ENCODE measurements around the gene BTBD7.

BTBD7 gene

DNA sequence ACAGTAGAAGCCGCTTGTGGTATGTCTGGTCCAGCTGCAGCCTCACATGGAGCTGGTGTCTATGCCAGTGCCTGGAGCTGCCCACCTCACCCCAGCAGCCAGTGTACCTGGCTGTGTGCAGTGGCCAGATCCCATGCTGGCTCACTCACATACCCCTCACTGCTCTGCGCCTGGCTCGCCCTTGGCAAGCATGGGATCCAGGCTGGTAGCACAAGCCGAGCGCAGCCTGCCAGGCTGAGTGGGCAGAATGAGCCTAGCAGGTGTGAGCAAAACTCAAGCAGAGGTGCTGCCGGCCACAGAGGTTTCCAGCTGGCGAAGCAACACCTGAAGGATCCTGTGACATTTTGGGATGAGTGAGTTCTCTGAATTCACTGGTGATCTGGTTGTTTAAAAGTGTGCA, 5.0 kb upstream of the BTBD7 start:
- TF ChIP-seq, protein P1, sequence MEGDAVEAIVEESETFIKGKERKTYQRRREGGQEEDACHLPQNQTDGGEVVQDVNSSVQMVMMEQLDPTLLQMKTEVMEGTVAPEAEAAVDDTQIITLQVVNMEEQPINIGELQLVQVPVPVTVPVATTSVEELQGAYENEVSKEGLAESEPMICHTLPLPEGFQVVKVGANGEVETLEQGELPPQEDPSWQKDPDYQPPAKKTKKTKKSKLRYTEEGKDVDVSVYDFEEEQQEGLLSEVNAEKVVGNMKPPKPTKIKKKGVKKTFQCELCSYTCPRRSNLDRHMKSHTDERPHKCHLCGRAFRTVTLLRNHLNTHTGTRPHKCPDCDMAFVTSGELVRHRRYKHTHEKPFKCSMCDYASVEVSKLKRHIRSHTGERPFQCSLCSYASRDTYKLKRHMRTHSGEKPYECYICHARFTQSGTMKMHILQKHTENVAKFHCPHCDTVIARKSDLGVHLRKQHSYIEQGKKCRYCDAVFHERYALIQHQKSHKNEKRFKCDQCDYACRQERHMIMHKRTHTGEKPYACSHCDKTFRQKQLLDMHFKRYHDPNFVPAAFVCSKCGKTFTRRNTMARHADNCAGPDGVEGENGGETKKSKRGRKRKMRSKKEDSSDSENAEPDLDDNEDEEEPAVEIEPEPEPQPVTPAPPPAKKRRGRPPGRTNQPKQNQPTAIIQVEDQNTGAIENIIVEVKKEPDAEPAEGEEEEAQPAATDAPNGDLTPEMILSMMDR (IDR thresholded peaks at IDR 0.05; ENCODE audit: low read depth, low read length): no peak
- DNase-seq (ENCODE audit: extremely low read depth, low read depth): no peak

DNA sequence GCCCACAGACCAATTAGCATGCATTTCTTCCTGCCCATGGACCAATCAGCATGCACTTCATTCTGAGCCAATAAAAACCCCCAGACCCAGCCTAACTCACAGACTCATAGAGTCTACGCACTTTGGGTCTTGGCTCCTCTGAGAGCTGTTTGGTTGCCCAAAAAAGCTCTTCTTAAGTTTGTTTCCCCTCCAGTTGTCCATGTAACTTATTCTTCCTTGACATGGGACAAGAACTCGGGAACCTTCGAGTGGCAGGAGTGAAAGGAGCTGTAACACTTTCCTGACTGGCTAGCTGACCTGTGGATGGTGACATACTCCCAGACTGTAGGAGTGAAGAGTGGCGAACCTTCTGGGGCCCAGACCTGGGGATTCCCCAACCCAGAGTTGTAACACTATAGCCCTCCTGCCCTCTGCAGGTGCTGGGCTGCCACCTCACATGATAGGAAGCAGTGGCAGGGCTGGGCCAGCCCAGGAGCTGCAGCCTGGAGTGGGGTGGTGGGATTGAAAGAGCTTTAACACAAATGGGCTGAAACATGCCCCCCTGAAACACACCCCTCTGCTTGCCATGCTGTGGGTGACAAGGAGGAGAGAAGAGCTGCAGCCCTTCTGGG, 4.4 kb upstream of the BTBD7 start:
- TF ChIP-seq, protein P1 (IDR thresholded peaks at IDR 0.05; ENCODE audit: low read depth, low read length): no peak
- DNase-seq (ENCODE audit: extremely low read depth, low read depth): no peak

DNA sequence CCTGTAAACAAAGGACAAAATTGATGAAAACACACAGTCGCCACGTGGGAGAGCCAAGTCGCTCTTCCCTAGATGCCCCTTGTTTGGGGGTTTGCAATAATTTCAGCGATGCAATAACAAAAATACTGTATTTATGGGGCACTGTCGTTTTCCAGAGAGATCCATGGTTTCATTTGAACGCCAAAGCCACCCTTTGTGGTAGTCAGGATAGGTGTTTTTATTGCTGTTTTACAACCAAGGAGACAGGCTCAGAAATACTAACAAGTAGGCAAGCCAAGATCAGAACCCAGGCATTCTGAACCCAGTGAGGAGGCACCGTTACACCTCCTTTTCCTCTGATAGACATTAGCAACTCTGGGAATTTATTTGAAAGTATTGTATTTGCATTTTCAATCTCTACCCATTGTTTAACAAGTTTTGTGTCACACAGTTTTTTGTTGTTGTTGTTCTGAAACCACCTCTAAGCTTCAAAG, 831 bp upstream of the BTBD7 start:
- TF ChIP-seq, protein P1 (IDR thresholded peaks at IDR 0.05; ENCODE audit: low read depth, low read length): no peak
- DNase-seq (ENCODE audit: extremely low read depth, low read depth): no peak

DNA sequence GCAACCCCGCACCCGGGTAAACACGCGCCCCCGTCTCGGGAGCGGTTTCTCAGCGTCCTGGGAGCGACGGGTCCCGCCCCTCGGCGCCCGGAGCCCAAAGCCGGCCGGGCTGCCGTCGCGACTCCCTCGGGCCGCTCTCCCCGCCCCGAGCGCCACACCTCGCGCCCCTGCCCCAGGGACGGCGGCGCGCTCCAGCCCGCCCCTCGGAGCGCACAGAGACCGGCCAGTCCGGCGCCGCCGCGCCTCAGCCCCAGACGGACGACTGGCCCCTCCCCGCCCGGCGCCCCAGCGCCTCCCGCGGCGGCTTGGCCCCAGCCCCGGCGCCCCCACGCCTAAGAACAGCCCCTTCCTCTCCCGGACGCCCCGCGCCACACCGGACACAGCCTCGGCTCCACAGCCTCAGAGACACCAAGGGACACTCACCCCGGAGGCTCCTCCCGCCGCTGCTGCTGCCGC, 411 bp downstream of the BTBD7 start:
- no peak for DNase-seq (ENCODE audit: extremely low read depth, low read depth)
- TF ChIP-seq, protein P1 (IDR thresholded peaks at IDR 0.05; ENCODE audit: low read depth, low read length): no peak

DNA sequence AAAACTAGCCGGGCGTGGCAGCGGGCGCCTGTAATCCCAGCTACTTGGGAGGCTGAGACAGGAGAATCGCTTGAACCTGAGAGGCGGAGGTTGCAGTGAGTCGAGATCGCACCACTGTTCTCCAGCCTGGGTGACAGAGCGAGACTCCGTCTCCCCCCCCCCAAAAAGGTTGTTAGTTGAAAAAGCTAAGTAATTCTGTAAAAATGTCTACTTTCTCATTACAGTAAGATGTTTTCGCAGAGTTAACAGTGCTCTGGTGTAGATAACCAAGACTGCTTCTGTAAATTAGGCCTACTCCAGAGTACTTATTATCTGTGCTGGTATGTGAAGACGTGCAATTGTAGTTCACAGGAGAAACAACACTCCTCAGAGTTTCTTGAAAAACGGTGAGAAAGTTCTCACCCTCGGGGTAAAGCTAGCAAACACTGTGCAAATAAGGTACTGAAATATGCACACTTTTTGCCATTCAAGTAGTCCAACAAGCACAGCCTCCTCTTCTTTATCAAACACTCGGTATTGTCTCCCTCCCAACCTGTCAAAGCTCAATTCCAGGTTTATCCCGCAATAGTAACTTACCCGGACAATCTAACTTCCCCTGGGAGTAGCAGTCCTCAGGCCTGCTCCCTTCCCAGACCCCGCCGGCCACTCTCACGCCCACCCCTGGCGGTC, 974 bp downstream of the BTBD7 start:
- no peak for DNase-seq (ENCODE audit: extremely low read depth, low read depth)
- TF ChIP-seq, protein P1 (IDR thresholded peaks at IDR 0.05; ENCODE audit: low read depth, low read length): no peak

DNA sequence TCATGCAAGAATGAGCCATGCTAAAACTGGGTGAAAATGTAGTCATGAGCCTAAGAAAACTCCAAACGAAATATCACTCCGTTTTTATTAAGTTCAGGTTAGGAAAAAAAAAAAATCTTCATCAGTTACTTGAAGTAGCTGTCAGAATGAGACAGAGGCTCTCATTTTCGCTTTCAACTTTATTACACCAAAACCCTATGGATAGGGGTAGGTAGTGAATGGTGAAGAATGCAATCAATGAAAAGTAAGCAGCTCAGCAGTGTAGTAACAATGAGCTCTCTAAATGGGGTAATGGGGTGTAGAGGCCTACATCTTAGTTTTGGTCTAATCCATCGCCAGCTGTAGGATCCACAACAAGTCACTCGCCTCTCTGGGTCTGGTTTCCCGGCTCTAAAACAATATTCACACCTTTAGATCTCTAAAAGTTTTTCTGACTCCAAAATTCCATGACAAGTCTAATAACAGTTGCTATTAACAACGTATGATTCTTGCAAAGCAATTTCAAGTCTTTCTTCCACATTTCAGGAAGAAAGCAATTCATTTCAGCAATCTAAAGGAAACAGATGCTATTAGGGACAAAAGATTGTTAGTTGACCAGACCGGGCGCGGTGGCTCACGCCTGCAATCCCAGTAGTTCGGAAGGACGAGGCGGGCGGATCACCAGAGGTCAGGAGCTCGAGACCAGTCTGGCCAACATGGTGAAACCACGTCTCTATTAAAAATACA, 1.7 kb downstream of the BTBD7 start:
- TF ChIP-seq, protein P1 (IDR thresholded peaks at IDR 0.05; ENCODE audit: low read depth, low read length): no peak

DNA sequence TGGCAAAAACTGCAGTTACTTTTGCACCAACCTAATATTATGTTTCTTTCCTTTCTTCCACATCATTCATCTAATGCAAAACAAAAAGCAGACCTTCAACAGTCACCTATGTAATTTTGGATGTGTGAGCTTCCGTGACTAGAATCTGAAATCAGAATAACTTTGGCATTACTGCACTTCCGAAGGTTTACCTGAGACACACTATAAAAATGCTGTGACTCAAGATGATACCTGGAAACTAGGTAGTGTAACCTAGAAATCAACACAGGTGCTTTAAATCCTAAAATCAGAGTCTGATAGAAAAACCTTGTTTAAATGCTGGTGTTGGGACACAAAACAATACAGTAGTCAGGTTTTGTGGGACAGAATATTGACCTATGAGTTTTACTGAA, 2.2 kb downstream of the BTBD7 start:
- TF ChIP-seq, protein P1 (IDR thresholded peaks at IDR 0.05; ENCODE audit: low read depth, low read length): no peak
- no peak for DNase-seq (ENCODE audit: extremely low read depth, low read depth)

More for the DNA sequence above, 1.7 kb downstream of the BTBD7 start:
- no peak for DNase-seq (ENCODE audit: extremely low read depth, low read depth)

Data from AG09319 (cell line).